Activated CD8-positive, alpha-beta T cell treated with anti-CD3 and anti-CD28 coated beads, Interleukin-2, amount 10 ng/mL, durations not matched to agents 7 days and 5 days (primary cell): ENCODE data around the gene CACNB2. TPM values are rescaled to one million over a fixed set of nuclear protein-coding genes. Genes with fewer than 3 reads are reported as not detected.

ENCODE experiments used
- ATAC-seq: fragments of 150-1000 bp; cut with Tn5 transposase; one replicate; pipeline ENCODE4 v1.10.0; 2021; ENCODE audit warnings: moderate library complexity
- CTCF ChIA-PET: fragments of 350-600 bp; sonication (Branson Sonifier 250); formaldehyde crosslinking; loops from one replicate; lab custom pipeline; 2021; ENCODE audit warnings: antibody characterized with exemption; lab: Charles Lee
- POLR2A ChIA-PET: fragments of 350-600 bp; sonication (Branson Sonifier 250); formaldehyde crosslinking; loops from one replicate; lab custom pipeline; 2021; ENCODE audit warnings: antibody characterized with exemption; lab: Charles Lee
- DNase-seq: peaks from one replicate; pipeline ENCODE4 v3.0.0-alpha.2; 2020
- H3K27ac Mint-ChIP-seq: one replicate; pipeline ENCODE4 v1.8.0; 2021; ENCODE audit warnings: mild to moderate bottlenecking, mixed read lengths
- H3K27me3 Mint-ChIP-seq: one replicate; pipeline ENCODE4 v1.8.0; 2021; ENCODE audit warnings: low read depth, mixed read lengths
- H3K36me3 Mint-ChIP-seq: one replicate; pipeline ENCODE4 v1.8.0; 2021; ENCODE audit warnings: low read depth, mixed read lengths
- H3K4me1 Mint-ChIP-seq: one replicate; pipeline ENCODE4 v1.8.0; 2021; ENCODE audit warnings: low read depth, mixed read lengths
- H3K4me3 Mint-ChIP-seq: one replicate; pipeline ENCODE4 v1.8.0; 2021; ENCODE audit warnings: mild to moderate bottlenecking, mixed read lengths
- H3K9me3 Mint-ChIP-seq: one replicate; pipeline ENCODE4 v1.8.0; 2022; ENCODE audit warnings: mixed read lengths; ENCODE audit not compliant: insufficient read depth
- total RNA-seq, 2 experiments: library from RNA; stranded (reverse); gene quantifications; one replicate each; pipeline ENCODE4 v1.2.3, GENCODE V29; 2021

Gene CACNB2
- total RNA-seq, 2 experiments from 2014 or later, result not detected

GRCh38 chr10:18498998-18499397 lies 358.8 kb downstream of the CACNB2 start:
- no peaks in the 10 kb centered on the region for H3K4me1 Mint-ChIP-seq
- ChIA-PET POLR2A (no interaction called here), CTCF (no interaction called here)
- H3K9me3 Mint-ChIP-seq, result no peaks in the 10 kb centered on the region
- no peaks in the 10 kb centered on the region for H3K36me3 Mint-ChIP-seq
- no peaks in the 10 kb centered on the region for H3K27me3 Mint-ChIP-seq
- ATAC-seq, result no peak
- no peak overlapping the region for H3K27ac Mint-ChIP-seq
- no peak for DNase-seq
- no peak overlapping the region for H3K4me3 Mint-ChIP-seq

- Mint-ChIP-seq H3K27me3 (no peaks in the 10 kb centered on the region), H3K36me3 (no peaks in the 10 kb centered on the region), H3K9me3 (no peaks in the 10 kb centered on the region), H3K4me3 (no peak overlapping the region), H3K4me1 (no peaks in the 10 kb centered on the region), H3K27ac (no peak overlapping the region)
- ChIA-PET POLR2A (no interaction called here), CTCF (no interaction called here)
- ATAC-seq (no peak), DNase-seq (no peak)
Measured at GRCh38 chr10:18500576-18500975, 360.4 kb downstream of the CACNB2 start.

GRCh38 chr10:18501198-18501597 lies 361.0 kb downstream of the CACNB2 start:
- Mint-ChIP-seq H3K36me3 (no peaks in the 10 kb centered on the region), H3K27ac (no peak overlapping the region), H3K27me3 (no peaks in the 10 kb centered on the region), H3K4me1 (no peaks in the 10 kb centered on the region), H3K4me3 (no peak overlapping the region), H3K9me3 (no peaks in the 10 kb centered on the region)
- CTCF ChIA-PET, result no interaction called here
- POLR2A ChIA-PET, result no interaction called here
- no peak for DNase-seq
- ATAC-seq, result no peak

- DNase-seq, result no peak
- no peak overlapping the region for H3K4me3 Mint-ChIP-seq
Measured at GRCh38 chr10:18501629-18502028, 361.4 kb downstream of the CACNB2 start.

GRCh38 chr10:18504161-18504560 lies 363.9 kb downstream of the CACNB2 start:
- Mint-ChIP-seq H3K9me3 (no peaks in the 10 kb centered on the region), H3K27ac (no peak overlapping the region), H3K36me3 (no peaks in the 10 kb centered on the region), H3K4me1 (no peaks in the 10 kb centered on the region), H3K27me3 (no peaks in the 10 kb centered on the region), H3K4me3 (no peak overlapping the region)
- DNase-seq (no peak), ATAC-seq (no peak)
- ChIA-PET CTCF (no interaction called here), POLR2A (no interaction called here)

More at GRCh38 chr10:18501629-18502028, 361.4 kb downstream of the CACNB2 start:
- Mint-ChIP-seq H3K36me3 (no peaks in the 10 kb centered on the region), H3K9me3 (no peaks in the 10 kb centered on the region), H3K27me3 (no peaks in the 10 kb centered on the region), H3K4me1 (no peaks in the 10 kb centered on the region), H3K27ac (no peak overlapping the region)
- ChIA-PET POLR2A (no interaction called here), CTCF (no interaction called here)
- ATAC-seq, result no peak

- Mint-ChIP-seq H3K9me3 (no peaks in the 10 kb centered on the region), H3K27ac (no peak overlapping the region), H3K27me3 (no peaks in the 10 kb centered on the region), H3K4me3 (no peak overlapping the region), H3K36me3 (no peaks in the 10 kb centered on the region), H3K4me1 (no peaks in the 10 kb centered on the region)
- CTCF ChIA-PET, result no interaction called here
- ATAC-seq (no peak), DNase-seq (no peak)
- POLR2A ChIA-PET, result no interaction called here
Measured at GRCh38 chr10:18505456-18506118, 365.4 kb downstream of the CACNB2 start.

- ChIA-PET CTCF (no interaction called here), POLR2A (interaction anchor here (0.5 kb wide), 1 partner anchor 15 kb away, joined by 4 read pairs; no protein-coding TSS in a partner anchor)
- ATAC-seq, result no peak
- H3K4me1 Mint-ChIP-seq, result no peaks in the 10 kb centered on the region
- H3K36me3 Mint-ChIP-seq, result peaks cover 3% of the 10 kb centered on the region
- no peak overlapping the region for H3K27ac Mint-ChIP-seq
- H3K27me3 Mint-ChIP-seq, result no peaks in the 10 kb centered on the region
- no peaks in the 10 kb centered on the region for H3K9me3 Mint-ChIP-seq
- no peak for DNase-seq
- no peak overlapping the region for H3K4me3 Mint-ChIP-seq
Measured at GRCh38 chr10:18508587-18508986, 368.4 kb downstream of the CACNB2 start.

GRCh38 chr10:18514537-18514936 lies 374.3 kb downstream of the CACNB2 start:
- Mint-ChIP-seq H3K4me3 (no peak overlapping the region), H3K4me1 (no peaks in the 10 kb centered on the region), H3K9me3 (no peaks in the 10 kb centered on the region), H3K27ac (no peak overlapping the region), H3K27me3 (no peaks in the 10 kb centered on the region), H3K36me3 (peaks cover 3% of the 10 kb centered on the region)
- no peak for ATAC-seq
- DNase-seq, result no peak
- POLR2A ChIA-PET, result no interaction called here
- CTCF ChIA-PET, result no interaction called here

- H3K9me3 Mint-ChIP-seq, result no peaks in the 10 kb centered on the region
- CTCF ChIA-PET, result no interaction called here
- H3K27ac Mint-ChIP-seq, result no peak overlapping the region
Measured at GRCh38 chr10:18516851-18517250, 376.6 kb downstream of the CACNB2 start.

GRCh38 chr10:18523025-18523424 lies 382.8 kb downstream of the CACNB2 start:
- CTCF ChIA-PET, result no interaction called here
- Mint-ChIP-seq H3K27ac (no peak overlapping the region), H3K9me3 (no peaks in the 10 kb centered on the region), H3K27me3 (no peaks in the 10 kb centered on the region), H3K4me3 (no peak overlapping the region), H3K36me3 (no peaks in the 10 kb centered on the region), H3K4me1 (no peaks in the 10 kb centered on the region)
- ATAC-seq (no peak), DNase-seq (no peak)
- POLR2A ChIA-PET, result interaction anchor here (0.7 kb wide), 1 partner anchor 14 kb away, joined by 4 read pairs; no protein-coding TSS in a partner anchor

More at GRCh38 chr10:18516851-18517250, 376.6 kb downstream of the CACNB2 start:
- POLR2A ChIA-PET, result no interaction called here
- Mint-ChIP-seq H3K4me3 (no peak overlapping the region), H3K4me1 (no peaks in the 10 kb centered on the region), H3K27me3 (no peaks in the 10 kb centered on the region), H3K36me3 (peaks cover 3% of the 10 kb centered on the region)
- DNase-seq, result no peak
- no peak for ATAC-seq

- Mint-ChIP-seq H3K4me1 (no peaks in the 10 kb centered on the region), H3K36me3 (no peaks in the 10 kb centered on the region), H3K4me3 (no peak overlapping the region), H3K27ac (no peak overlapping the region), H3K9me3 (no peaks in the 10 kb centered on the region), H3K27me3 (no peaks in the 10 kb centered on the region)
- POLR2A ChIA-PET, result no interaction called here
- no peak for ATAC-seq
- DNase-seq, result no peak
- CTCF ChIA-PET, result no interaction called here
Measured at GRCh38 chr10:18523858-18524257, 383.6 kb downstream of the CACNB2 start.

- H3K9me3 Mint-ChIP-seq, result no peaks in the 10 kb centered on the region
- H3K27me3 Mint-ChIP-seq, result no peaks in the 10 kb centered on the region
- no peak for DNase-seq
- POLR2A ChIA-PET, result no interaction called here
- CTCF ChIA-PET, result no interaction called here
- H3K27ac Mint-ChIP-seq, result no peak overlapping the region
- ATAC-seq, result no peak
- no peak overlapping the region for H3K4me3 Mint-ChIP-seq
- peaks cover 10% of the 10 kb centered on the region for H3K36me3 Mint-ChIP-seq
- H3K4me1 Mint-ChIP-seq, result no peaks in the 10 kb centered on the region
Measured at GRCh38 chr10:18527687-18528086, 387.5 kb downstream of the CACNB2 start.

- no peaks in the 10 kb centered on the region for H3K4me1 Mint-ChIP-seq
- ATAC-seq, result no peak
- no peak overlapping the region for H3K27ac Mint-ChIP-seq
- ChIA-PET POLR2A (no interaction called here), CTCF (no interaction called here)
- H3K36me3 Mint-ChIP-seq, result peaks cover 10% of the 10 kb centered on the region
- H3K9me3 Mint-ChIP-seq, result no peaks in the 10 kb centered on the region
- no peak overlapping the region for H3K4me3 Mint-ChIP-seq
- no peaks in the 10 kb centered on the region for H3K27me3 Mint-ChIP-seq
- DNase-seq, result no peak
Measured at GRCh38 chr10:18528292-18528691, 388.1 kb downstream of the CACNB2 start.
